ENCODE data around the gene CTNND2.
"Not testable (repeated sequence)": the region's sequence is repeated elsewhere in the genome, so short reads cannot be mapped to it uniquely, and the experiment has no call there.

Gene CTNND2

GRCh38 chr5:11429254-11429653 lies 475.0 kb downstream of the CTNND2 start:
- peak; percentile 51 for DNase-seq

DNA sequence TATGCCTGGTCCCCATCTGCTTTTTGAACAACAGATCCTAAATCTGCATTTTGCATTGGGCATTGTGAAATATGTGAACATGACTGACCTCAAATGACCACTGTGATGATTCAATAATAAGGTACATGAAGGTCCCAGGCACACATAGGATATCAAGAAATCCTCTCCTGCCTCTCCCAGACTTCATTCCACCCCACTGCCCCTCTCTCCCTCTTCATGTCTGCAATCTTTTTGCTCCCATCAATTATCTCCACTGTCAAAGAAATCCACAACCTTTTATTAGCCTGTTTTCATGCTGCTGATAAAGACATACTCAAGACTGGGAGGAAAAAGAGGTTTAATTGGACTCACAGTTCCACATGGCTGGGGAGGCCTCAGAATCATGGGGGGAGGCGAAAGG lies 476.7 kb downstream of the CTNND2 start:
- no peak for DNase-seq

- DNase-seq: no peak
These were observed 477.8 kb downstream of the CTNND2 start for GRCh38 chr5:11426442-11426841.

- DNase-seq: no peak
These were observed 481.9 kb downstream of the CTNND2 start for GRCh38 chr5:11422342-11422741.

DNA sequence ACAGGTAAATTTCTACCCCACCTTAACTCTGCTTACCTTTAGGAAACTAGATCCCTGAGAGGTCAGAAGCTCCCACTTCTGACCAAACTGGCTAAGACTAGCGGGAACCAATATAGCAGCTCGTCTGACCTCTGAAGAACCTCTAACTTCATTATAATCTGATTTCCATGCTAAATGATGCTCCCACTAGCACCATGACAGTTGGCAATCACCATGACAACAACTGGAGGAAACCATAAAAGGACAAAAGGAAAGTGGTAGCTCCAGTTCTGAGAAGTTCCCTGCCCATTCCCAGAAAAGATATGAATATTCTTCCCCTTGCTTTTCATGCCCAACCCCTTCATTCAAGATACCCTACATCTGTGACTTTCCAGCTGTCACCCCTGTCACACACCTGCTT lies 483.3 kb downstream of the CTNND2 start:
- DNase-seq: no peak

- no peak for DNase-seq
These were observed 488.5 kb downstream of the CTNND2 start for GRCh38 chr5:11415751-11416150.

DNA sequence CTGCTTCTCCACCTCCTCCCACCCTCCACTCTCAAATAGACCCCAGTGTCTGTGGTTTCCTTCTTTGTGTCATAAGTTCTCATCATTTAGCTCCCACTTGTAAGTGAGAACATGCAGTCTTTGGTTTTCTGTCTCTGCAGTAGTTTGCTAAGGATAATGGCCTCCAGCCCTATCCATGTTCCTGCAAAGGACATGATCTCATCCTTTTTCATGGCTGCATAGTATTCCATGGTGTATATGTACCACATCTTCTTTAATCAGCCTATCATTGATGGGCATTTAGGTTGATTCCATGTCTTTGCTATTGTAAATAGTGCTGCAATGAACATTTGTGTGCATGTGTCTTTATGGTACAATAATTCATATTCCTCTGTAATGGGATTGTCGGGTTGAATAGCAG lies 489.5 kb downstream of the CTNND2 start:
- not testable (repeated sequence) for DNase-seq

DNA sequence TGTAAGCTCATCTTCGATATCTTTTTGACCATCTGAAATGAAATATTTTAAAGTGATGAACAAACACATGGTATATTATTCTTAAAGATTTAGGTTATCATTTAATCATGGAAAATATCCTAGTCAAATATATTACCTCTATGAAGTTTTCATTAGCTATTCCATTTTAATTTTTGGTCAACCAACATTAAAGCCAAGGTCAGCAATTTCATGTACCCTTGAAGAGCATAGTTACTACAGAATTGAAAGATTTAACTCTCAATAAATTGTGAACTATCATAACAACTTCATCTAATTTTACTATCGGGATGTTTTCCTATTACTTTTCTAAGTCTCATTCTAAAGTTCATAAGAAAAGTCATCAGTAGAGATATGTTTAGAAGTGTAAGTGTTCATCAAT lies 492.6 kb downstream of the CTNND2 start:
- no peak for DNase-seq

DNA sequence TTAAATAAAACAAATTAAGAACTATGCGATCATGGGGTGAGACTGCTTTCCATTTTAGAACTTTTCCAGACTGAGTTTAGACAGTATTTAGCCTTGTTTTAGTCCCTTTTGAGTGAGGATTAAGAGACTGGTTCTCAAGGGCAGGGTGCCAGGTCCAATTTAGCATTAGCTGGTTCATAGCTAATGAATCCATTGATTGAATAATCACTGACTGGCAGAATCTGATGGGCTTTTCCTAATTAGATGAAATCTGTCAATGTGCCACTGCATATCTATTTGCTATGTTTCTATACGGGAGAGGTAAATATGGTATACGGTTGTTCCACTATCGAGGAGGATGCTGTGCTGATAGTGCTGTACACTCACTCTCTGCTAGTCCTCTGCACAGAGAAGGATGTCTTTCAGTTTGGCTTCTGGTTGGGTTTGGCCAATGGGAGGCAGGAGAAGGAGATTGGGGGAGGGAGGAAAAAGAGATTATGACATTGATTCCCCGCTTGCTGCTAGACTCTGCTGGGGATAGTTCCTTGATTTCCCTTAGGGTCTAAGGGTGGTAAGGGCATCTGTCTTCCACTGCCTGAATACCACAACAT lies 496.6 kb downstream of the CTNND2 start:
- DNase-seq: no peak

GRCh38 chr5:11400316-11400715 lies 503.9 kb downstream of the CTNND2 start:
- no peak for DNase-seq

GRCh38 chr5:11398728-11399127 lies 505.5 kb downstream of the CTNND2 start:
- no peak for DNase-seq

- DNase-seq: no peak
These were observed 506.7 kb downstream of the CTNND2 start for GRCh38 chr5:11397549-11397948.

GRCh38 chr5:11396917-11397316 lies 507.3 kb downstream of the CTNND2 start:
- DNase-seq: no peak

DNA sequence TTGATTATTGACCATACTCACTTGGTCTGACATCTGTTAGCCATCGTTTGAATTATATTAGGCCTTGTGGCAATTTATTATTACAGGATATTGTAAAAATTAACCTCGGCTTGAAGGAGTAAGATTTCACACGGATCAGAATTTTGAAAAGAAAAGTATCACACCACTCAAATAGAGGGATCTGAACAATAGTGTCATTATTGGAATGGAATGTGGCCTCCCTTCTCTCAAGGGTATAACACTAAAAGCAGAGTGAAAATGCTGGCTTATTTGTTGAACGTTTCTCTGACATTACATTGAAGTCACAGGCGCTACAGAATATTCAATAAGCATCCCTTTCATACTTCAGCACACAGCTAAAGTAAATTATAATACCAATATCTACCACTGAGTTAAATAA lies 509.3 kb downstream of the CTNND2 start:
- DNase-seq: no peak

- DNase-seq: no peak
These were observed 513.9 kb downstream of the CTNND2 start for GRCh38 chr5:11390291-11390767.

GRCh38 chr5:11387382-11387781 lies 516.9 kb downstream of the CTNND2 start:
- DNase-seq: no peak

DNA sequence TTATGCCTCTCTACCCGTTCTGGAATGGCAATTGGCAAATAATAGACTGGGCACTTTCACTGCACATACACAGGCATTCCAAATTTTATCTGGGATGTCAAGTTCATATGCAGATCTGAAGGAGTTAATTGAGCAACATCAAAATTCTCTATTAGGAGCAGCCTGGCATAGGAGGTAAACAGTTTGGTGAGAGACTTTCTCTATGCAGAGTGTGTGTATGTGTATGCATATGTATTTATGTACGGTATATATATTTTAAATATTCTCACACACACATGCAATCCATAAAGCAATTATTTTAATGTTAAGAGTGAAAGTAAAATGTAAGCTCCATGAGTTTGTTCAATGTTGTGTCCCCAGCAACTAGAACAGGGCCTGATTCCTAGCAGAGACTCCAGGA lies 517.8 kb downstream of the CTNND2 start:
- DNase-seq: no peak

DNA sequence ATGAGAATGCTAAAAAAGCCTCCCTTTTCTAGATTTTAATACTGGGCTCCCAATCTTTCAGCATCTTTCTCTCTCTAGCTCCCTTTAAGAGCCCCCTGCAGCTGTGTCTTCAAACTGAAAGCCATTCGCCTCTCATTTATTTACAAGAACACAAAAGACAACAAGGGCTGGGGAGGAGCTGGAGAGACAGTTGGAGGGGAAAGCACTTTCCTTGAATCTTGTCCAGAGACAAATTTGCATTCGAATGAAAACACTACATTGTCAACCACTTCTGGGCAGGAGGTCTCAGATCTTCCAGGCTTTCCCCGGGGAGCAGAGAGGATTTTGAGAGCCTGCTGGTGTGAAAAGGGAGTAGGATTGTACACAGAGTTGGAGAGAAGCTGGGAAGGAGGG lies 518.3 kb downstream of the CTNND2 start:
- no peak for DNase-seq

GRCh38 chr5:11385251-11385900 lies 518.9 kb downstream of the CTNND2 start:
- DNase-seq: no peak

GRCh38 chr5:11384441-11385250 lies 519.6 kb downstream of the CTNND2 start:
- DNase-seq: peak; percentile 55

- DNase-seq: no peak
These were observed 520.6 kb downstream of the CTNND2 start for GRCh38 chr5:11383506-11384095.

DNA sequence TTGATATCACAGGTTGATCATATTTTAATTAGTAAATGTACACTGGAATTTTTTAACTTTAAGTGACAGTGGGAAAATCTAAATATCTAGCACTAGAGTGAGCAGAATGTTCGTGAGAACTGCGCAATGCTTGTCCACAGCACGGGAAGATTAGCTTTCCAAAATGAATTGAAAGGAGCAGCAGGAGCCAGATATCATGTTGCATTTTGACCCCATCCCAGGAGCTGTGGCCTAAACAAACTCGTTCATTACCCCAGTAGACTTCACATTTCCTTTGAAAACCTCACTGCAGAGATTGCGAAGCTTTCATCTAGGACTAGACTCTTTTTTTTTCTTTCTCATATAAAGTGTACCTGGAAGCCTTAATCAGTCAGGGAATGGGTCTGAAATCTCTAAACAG lies 525.8 kb downstream of the CTNND2 start:
- DNase-seq: no peak

DNA sequence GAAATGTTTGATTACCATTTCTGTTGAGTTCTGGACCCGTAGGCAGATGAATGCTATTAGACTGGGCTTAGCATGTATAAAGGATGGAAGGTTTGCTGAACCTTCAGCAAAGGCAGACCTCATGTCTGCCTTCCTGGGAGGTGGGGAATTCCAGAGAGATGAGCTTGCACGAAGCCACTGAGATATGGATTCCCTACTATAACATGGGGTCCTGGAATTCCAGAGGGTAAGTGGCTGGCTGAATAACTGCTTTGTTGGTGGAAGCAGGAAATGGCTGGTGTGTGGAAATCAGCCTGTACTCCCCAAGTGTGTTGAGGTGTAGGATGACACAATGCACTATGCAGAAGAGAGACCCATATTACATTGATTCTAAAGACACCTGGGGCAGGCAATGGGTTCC lies 526.4 kb downstream of the CTNND2 start:
- no peak for DNase-seq

GRCh38 chr5:11372191-11372590 lies 532.1 kb downstream of the CTNND2 start:
- no peak for DNase-seq

All from NCI-H1105 treated with DMSO at 0.1 percent for 48 hours (cell line).